COR-L47 (cell line): ENCODE results near the gene CCDC178.
A peak's percentile ranks its signal among the peaks of the same experiment; 100 is the strongest.
"Not testable (repeated sequence)": the region's sequence is repeated elsewhere in the genome, so short reads cannot be mapped to it uniquely, and the experiment has no call there.

Experiments used
- DNase-seq: peaks from one replicate; lab custom pipeline; 2025; lab: John Stamatoyannopoulos, UW

Gene CCDC178, protein sequence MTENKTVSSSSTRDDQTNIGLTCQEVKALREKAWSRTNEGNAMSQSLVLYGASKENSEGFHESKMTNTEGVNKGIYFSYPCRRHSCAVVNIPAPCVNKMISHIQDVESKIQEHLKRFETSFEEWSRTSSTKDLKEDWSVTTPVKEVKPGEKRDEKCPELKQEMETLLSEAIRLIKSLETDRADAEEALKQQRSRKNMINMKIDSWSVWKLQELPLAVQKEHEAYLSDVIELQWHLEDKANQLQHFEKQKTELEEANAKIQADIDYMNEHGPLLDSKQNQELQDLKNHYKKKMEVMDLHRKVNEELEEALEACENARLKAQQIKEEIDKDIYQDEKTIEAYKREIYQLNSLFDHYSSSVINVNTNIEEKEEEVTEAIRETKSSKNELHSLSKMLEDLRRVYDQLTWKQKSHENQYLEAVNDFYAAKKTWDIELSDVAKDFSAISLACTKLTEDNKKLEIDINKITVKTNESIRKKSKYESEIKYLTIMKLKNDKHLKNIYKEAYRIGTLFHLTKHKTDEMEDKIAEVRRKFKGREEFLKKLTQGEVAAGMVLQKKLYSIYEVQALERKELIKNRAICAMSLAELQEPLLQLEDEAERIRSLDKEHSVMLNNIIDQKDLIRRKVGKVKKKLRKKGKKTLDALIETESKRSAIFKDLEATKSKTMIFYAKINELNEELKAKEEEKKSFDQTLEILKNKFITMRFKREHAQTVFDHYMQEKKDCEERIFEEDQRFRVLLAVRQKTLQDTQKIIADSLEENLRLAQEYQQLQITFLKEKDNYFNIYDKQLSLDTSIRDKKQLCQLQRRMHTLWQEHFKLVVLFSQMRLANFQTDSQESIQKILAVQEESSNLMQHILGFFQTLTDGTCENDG

DNA sequence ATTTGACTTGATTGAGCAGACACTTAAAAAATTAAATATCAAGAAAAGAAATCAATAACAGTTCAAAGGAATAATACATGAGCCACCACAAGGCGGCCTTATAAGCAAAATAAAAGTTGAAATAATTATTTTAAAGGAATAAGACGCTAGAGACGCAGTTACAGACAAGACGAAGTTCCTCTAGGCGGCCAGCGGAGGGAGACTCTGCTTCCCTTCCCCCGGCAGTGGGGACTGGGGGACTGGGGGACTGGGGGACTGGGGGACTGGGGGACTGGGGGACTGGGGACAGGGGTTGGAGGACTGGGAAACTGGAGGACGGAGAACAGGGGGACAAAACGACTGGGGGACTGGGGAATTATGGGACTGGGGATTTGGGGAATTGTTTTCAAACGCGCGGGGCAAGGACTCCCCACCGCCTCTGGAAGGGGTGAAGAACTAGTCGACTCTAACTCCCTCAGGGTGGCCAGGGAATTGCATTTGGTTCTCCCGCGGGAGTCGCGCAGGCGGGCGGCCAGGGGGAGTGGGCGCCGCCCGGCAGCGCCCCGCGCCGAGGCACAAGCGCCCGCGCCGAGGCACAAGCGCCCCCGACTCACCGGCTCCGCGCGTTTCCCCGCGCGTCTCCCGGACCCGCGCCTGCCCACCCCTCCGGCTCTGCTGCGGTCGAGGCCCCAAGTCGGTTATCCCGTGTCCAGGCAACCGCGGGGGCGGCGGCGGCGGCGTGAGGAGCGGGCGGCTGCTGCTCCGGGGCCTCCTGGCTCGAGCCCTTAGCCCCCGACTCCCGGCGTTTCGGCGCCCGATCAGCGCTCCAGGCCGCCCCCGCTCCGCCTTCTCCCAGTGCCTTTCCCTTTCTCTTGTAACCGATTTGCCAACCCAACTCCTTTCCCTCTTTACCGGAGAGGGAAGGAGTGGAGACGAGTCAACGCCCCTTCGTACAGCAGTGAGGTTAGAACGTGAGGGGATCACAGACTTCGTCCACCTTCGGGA lies at the start of gene CCDC178:
Gene CCDC178, minus strand, starts transcription at position 662 of the 984 bp plus-strand sequence. CDS start 28,633 bp downstream, outside the sequence.
- peak; percentile 67 for DNase-seq

DNA sequence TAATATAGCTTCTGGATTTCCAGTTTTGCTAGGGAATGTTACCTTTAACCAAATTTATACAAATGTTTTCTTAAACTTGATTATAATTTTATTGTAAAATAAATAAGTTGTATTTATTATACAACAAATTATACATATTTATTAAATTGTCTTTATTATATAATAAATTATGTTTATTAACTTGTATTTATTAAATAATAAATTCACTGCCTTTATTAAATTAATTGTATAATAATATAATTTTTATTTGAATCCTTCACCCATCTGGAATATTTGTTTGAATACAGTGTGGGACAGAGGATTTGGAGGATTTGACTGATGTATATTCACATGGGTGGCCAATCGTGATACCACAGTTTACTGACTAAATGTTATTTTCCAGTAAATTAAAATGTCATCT lies 43.4 kb upstream of the CCDC178 start:
- no peak for DNase-seq

- no peak for DNase-seq
These were observed 32.0 kb upstream of the CCDC178 start for GRCh38 chr18:33472509-33472908.

DNA sequence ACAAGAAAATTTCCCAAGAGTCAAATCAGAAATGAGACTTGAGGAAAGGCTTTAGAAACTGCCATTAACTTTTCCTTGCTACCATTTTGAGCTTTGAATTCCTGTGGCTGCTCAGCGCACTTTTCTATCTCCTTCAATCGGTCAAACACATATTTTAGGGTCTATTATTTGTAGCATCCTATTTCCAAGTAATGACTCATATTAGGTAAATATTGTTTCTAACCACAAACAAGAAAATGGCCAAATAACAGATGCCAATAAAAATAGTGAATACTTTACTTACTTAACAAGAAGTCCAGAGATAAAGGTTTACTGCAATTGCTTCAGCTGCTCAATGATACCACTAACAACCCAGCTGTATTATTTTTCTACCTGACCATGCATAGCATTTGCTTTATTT lies 29.7 kb upstream of the CCDC178 start:
- DNase-seq, result no peak

DNA sequence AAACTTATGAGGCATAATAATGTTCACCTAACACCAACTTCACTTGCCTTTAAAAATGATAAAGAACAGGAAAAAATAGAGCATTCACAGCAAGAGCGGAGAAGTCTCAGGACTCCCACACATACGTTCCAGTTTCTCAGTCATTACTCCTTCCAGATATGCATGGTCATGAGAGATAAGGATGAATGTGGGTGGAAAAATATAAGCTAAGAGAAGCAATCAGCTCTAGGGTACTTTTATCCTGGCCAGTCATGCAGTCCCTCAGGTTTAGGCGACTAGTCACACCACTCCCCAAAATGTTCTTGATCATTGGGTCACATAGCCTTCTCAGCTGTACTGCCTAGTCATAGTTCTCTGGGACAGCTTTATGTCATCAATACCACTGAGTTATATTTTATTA lies 29.2 kb upstream of the CCDC178 start:
- DNase-seq, result no peak

DNA sequence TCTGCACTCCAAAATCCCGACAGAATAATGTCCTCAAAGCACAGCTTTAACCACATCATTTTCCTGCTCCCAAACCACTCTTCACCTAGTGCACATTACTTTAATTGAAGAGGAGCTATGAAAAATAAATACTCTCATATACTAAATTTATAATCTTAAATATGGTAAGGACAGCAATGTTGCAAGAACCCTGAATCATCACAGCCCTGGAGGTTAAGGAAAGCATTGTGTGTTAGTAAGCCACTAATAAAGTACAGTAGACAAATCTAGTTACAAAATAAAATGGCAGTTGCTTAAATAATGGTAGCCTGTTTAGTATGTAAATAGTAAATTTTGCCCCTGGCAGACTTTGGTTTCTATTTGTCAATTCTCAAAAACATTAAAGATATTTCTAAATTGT lies 27.0 kb upstream of the CCDC178 start:
- no peak for DNase-seq

DNA sequence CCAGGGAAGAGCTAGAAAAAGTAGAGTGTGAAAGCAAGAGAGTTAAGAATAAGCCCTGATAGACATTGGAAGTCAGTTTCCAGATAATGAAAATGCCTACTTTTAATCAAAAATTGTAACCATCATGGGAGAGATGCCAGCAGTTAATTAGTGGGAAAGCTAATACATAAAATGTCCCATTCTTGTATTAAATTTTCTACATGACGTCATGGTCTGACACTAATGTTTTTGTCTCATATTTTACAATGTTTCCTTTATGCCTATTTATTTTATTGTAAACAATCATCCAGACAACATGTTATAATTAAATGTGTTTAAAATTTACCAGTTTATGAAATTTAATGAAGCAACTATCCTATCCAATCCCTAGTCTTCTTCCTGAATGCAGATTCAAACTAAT lies 26.3 kb upstream of the CCDC178 start:
- DNase-seq, result no peak

GRCh38 chr18:33460681-33461080 lies 20.2 kb upstream of the CCDC178 start:
- no peak for DNase-seq

GRCh38 chr18:33459612-33460011 lies 19.1 kb upstream of the CCDC178 start:
- peak; percentile 3 for DNase-seq

- no peak for DNase-seq
These were observed 6.1 kb upstream of the CCDC178 start for GRCh38 chr18:33446604-33447003.

- no peak for DNase-seq
These were observed 4.2 kb upstream of the CCDC178 start for GRCh38 chr18:33444709-33445108.

- DNase-seq, result no peak
These were observed 7.7 kb downstream of the CCDC178 start for GRCh38 chr18:33432857-33433256.

- no peak for DNase-seq
These were observed 13.0 kb downstream of the CCDC178 start for GRCh38 chr18:33427549-33427948.

GRCh38 chr18:33424266-33424946 lies 16.1 kb downstream of the CCDC178 start:
- no peak for DNase-seq

DNA sequence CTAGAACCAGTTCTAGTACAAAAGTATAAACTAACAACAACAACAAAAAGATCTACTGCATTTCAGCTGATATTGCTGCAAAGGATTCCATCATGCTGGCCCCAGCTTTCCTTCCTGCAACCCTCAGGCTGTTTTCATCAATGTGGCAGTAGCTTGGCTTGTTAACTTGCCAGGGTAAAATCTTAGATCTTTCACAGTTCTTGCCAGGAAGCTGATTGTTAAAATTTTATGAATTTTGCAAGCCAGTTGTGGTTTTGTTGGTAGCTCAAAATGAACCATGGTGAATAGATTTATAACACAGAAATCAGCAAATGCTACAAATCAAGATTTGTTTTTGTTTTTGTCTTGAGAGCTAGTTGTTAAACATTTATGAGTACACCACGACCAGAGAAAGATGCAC lies 19.3 kb downstream of the CCDC178 start:
- no peak for DNase-seq

GRCh38 chr18:33404244-33404873 lies 36.2 kb downstream of the CCDC178 start:
- DNase-seq, result no peak

DNA sequence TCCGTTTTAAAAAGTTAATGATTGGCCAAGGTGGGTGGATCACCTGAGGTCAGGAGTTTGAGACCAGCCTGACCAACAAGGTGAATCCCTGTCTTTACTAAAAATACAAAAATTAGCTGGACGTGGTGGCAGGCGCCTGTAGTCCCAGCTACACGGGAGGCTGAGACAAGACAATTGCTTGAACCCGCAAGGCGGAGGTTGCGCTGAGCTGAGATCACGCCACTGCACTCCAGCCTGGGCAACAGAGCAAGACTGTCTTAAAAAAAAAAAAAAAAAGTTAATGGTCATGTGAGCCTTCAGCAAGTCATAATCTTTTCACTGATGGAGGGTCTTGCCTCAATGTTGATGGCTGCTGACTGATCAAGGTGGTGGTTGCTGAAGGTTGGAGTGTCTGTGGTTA lies 41.6 kb downstream of the CCDC178 start:
- not testable (repeated sequence) for DNase-seq

DNA sequence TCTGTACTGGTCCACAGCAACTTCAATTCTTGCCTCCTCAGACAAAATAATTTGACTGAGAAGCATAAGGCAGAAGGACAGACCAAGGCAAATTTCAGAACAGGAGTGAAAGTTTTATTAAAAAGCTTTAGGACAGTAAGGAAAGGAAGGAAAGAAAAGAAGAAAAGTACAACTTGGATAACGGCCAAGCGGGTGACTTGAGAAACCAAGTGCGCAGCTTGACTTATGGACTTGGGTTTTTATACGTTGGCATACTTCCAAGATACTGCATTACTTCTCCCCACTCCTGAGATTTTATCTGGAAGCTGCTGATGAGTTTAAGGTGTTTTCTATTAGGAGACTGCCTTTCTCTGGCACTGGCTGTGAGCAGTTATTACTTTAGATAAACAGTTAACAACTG lies 64.7 kb downstream of the CCDC178 start:
- DNase-seq, result no peak

GRCh38 chr18:33372442-33372841 lies 68.1 kb downstream of the CCDC178 start:
- DNase-seq, result no peak

DNA sequence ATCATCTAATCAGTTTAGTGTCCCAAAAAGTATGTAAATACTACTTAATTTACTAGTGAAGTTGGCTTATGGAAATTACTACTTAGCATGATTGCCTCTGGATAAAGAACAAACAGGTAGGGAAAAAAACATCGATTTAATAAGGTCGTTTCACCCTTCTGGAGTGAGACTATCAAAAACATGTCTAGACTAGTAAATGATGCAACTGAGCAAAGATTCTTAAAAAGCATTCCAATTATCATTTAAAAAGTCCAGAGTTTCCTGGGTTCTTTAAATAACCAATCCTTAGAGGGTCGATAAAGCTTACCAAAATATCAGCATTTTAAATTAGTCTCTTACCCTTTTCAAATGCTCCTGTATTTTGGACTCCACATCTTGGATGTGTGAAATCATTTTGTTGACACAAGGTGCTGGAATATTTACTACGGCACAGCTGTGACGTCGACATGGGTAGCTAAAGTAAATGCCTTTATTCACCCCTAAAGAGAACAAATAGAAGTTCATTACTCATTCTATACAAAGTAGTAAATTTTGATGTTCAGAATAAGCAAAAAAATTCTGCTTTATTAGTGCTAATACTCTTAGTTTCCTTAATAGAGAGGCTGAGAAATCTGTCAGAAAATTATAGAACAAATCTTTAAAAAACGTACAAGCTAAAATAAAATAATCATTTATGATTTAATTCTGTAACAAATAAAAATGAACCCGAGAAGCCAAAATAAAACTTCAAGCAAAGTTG lies 70.6 kb downstream of the CCDC178 start:
- no peak for DNase-seq
